ENCODE measurements around the gene CRLF3.
"Not testable (repeated sequence)": the region's sequence is repeated elsewhere in the genome, so short reads cannot be mapped to it uniquely, and the experiment has no call there.

DNA sequence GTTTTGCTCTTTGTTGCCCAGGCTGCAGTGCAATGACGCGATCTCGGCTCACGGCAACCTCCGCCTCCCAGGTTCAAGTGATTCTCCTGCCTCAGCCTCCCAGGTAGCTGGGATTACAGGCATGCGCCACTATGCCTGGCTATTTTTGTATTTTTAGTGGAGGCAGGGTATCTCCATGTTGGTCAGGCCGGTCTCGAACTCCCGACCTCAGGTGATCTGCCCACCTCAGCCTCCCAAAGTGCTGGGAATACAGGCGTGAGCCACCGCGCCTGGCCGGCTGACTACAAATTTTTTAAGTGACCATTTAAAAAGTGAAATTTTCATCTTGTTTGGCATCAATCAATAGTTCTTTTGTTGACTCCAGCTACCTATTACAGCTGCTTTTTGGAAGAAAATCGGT, 90.3 kb downstream of the CRLF3 start:
- TF ChIP-seq, protein P1, sequence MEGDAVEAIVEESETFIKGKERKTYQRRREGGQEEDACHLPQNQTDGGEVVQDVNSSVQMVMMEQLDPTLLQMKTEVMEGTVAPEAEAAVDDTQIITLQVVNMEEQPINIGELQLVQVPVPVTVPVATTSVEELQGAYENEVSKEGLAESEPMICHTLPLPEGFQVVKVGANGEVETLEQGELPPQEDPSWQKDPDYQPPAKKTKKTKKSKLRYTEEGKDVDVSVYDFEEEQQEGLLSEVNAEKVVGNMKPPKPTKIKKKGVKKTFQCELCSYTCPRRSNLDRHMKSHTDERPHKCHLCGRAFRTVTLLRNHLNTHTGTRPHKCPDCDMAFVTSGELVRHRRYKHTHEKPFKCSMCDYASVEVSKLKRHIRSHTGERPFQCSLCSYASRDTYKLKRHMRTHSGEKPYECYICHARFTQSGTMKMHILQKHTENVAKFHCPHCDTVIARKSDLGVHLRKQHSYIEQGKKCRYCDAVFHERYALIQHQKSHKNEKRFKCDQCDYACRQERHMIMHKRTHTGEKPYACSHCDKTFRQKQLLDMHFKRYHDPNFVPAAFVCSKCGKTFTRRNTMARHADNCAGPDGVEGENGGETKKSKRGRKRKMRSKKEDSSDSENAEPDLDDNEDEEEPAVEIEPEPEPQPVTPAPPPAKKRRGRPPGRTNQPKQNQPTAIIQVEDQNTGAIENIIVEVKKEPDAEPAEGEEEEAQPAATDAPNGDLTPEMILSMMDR (conservative IDR thresholded peaks at IDR 0.05 in 1 of 2, IDR thresholded peaks at IDR 0.05 in 1 of 2; ENCODE audit: extremely low read depth in 1 of 2, insufficient read depth in 1 of 2, low read depth in 1 of 2, low read length in 2 of 2) = not testable (repeated sequence)
- TF ChIP-seq EZH2 (IDR thresholded peaks at IDR 0.05; ENCODE audit: borderline replicate concordance, low read length) = not testable (repeated sequence)
